GM19035 (cell line): ENCODE measurements around the gene TNS3.

Source experiments
- ATAC-seq: cut with Tn5 transposase; IDR thresholded peaks from one replicate; pipeline ENCODE4 v1.9.1; 2021; ENCODE audit not compliant: unreplicated experiment

The TNS3 gene

DNA sequence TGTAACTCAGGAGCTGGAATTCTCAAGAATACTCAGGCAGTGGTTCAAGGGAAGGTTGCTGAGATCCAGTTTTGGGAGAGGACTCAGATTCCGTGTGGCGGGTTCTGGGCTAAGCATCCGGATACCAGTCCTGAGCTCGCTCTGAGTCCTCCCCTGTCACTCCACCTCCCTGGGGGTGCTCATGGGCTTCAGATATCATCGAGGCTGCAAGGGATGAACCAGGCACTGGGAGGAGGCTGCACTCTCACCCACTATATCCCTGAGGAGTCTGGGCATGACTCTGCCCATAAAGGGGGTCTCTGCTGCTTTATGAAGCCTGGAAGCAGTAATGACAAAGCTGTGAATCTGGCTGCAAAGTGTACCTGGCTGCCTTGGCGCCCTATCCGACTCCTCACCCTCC lies 188.5 kb downstream of the TNS3 start:
- ATAC-seq, result no peak

DNA sequence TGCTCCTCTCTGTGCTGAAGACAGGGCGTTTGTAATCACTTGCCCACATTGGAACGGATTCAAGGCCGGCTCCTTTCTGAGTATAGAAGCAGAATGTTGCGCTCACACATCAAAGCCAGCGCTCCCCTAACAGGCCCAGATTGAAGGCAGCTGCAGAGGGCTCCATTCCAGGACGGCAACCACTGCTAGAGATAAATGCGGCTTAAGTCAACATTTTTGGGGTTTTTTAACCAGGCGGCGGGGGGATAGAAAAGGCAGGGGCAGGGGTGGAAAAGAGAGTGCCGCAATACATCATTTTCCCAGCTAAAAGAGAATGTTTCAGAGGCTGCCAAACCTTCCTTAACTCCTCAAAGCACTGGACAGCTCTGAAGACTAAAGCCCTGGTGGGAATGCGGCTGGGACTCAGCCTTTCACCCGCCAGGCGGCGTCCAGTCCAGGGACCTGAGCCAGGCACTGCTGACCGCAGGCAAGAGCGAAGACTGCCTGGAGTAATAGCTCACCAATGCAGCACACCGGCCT lies 189.6 kb downstream of the TNS3 start:
- ATAC-seq, result no peak

DNA sequence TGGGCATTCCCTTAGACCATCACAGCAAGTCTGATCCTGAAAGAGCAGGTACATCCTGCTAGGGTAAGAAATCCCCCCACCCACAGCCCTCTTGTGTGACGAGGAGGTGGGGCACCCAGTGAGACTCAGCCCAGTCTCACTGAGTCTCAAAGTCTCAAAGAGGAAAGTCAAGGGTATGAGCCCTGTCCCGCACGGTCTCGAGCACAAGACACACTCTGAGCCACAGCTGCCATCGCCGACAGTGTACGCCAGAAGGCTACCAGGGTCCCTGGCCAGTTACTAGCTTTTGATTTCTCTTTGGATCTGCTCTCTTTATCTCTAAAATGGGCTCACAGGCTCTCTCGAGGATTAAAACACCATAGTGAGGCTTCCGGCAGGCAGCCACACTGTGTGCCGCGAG lies 190.2 kb downstream of the TNS3 start:
- ATAC-seq, result no peak

- no peak for ATAC-seq
Measured at GRCh38 chr7:47390914-47391313, 191.0 kb downstream of the TNS3 start.

- ATAC-seq, result no peak
Measured at GRCh38 chr7:47389923-47390630, 191.8 kb downstream of the TNS3 start.

DNA sequence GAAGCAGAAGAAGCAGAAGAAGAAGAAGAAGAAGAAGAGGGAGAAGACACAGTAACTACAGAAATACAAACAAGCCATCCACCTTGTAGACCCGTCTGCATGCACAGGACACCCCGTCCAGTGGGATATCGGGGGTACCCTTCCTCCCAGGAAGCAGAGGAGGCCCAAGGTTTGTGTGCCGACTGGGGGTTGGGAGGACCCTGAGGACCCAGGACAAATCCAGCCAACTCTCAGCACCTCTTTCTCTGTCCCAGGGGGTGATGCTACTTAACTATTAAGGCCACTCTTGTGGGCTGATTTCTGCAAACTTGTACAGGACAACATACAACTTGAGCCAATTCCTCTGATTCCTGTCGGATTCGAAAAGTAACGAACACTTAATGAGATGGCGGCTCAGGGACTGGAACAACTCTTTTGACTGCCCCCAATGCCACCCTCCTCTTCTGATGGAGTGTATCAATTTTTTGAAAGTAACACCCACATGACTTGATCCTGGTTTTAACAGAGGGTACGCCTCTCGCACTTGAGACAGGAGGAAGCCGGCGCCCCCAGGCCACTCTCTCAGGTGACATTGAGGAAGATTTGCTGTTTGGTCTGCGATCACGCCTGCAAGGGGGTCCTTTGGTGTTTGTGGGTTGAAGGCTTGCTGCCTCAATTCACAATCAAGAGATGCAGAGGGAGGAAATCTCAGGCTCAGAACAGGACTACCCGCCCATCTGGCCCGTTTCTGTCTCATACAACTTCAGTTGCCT lies 192.6 kb downstream of the TNS3 start:
- no peak for ATAC-seq

GRCh38 chr7:47387506-47387905 lies 194.4 kb downstream of the TNS3 start:
- no peak for ATAC-seq

DNA sequence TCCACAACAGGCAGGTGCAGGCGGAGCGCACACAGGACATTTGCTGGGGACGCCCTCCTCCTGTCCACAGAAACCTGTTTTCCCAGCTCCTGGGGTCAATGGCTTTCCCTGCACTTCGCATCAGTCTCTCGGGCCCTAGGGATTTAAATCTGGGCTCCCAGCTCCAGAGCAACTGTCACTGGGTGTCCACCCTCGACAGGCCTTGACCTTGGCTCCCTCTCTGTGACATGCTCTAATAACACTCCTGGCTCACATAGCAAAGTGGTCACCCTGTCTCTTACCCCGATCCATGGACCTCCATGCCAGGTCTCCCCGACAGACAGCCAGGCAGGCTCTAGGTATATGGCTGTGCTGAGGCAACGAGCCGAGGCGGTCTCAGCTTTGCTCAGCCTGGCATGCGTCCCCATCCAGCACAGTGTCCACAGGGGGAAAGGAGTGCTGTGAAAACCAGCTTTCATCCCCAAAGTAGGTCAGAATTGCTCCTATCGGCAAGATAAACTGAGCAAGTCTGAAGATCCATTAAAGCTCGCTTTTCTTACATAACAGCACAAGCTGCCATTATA lies 195.6 kb downstream of the TNS3 start:
- ATAC-seq, result no peak

DNA sequence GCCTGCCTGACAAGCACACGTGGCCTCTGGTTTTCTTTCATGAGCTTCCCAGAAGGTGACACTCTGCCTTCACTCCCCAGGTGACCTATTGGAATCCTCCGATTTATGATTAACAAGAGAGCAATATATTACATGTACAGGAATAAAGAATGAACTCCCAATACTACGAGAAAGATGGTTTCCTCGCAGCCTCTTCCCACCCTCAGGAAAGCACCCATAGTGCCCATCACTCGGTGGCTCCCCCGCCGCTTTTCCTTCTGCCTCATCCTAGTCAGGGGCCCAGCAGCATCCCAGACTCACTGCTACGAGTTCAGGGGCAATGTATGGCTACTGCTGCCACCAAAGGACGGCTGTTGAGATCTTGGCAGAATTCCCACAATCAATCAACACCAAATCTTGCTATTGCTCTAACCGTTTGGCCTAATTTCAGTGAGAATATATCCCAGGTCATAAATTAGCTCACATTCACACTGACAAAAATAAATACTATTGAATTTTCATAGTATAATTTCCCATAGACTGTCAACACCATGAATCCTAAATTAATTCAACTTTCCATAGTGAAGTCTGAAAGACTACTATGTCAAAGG lies 196.3 kb downstream of the TNS3 start:
- no peak for ATAC-seq

DNA sequence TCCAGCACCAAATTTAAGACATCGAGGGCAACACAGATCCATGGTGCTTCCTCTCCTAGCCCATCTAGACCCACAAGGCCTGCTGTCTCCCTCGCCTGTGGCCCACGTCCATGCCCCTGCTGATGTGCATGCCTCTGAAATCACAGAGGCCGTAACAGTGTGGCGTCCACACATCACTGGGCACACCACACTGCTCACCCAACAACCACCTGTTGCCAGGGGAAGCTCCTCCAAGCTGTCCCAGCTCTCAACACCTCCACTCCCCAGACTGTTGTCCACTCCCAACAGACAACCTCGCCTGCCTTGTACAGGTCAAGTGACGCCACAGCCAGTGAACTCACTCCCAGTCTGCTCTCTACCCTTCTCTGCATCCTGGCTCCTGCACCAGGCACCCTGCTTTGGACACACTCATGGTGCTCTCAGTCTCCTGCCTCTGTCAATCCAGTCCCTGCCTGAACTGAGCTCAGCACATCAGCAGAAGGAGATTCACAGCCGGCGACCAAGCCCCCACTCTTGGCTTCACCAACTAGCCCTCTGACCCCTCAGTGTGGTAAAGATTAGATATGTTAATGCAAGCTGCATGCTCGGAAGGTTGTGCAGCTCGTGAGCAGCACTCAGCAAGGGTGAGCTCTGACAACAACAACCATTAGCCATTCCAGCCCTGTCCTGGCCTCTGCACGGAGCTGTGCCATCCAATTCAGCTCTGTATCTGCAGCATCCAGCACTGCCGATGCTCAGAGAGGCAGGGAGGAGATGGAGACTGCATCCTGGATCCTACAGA lies 197.0 kb downstream of the TNS3 start:
- ATAC-seq, result no peak

DNA sequence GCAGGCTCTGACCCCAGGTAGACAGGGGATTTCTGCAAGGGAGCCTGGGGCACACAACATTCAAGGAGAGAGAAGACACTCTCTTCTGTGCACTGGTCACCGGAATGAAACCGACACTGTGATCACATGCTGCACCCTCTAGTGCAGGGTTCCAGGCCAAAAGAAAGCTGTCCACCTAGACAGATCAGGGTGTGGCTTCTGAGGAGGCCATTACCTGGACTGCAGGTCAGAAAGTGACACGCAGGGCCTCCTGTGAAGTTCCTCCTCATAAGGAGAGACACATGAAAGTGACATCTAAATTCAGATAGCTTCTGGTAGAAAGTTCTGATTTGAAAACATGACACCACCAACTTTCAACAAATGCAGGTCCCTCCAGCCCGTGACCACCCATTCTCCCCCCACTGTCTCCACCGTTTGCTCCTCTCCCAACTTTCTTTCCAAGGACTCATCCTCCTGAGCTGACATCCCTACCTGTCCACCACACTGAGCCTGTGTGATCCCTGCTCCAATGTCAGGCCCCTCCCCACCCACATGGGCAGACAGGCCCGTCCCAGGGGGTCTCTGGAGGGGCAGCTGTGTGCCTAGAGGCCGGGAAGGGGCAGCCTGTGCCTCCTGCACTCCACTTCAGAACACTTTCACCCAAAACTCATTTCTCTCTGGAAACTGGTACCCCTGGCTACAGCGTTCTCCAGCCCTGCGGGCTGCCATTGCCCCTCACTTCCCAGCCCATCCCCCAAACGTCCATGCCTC lies 198.0 kb downstream of the TNS3 start:
- no peak for ATAC-seq

DNA sequence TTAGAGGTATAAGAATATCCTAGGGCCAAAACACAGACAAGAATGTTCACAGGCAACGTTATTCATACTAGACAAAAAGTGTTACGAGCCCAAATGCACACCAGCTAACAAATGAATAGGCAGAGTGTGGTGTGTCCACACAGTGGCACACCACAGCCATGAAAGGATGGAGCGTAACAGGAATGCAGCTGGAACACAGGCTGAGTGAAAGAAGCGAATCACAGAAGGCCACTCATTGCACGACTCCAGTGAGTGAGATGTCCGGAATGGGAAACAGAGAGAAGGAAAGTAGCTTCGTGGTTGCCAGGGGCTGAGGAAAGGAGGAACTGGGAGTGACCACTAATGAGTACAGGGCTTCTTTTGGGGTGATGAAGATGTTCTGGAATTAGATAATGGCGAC lies 198.8 kb downstream of the TNS3 start:
- no peak for ATAC-seq

DNA sequence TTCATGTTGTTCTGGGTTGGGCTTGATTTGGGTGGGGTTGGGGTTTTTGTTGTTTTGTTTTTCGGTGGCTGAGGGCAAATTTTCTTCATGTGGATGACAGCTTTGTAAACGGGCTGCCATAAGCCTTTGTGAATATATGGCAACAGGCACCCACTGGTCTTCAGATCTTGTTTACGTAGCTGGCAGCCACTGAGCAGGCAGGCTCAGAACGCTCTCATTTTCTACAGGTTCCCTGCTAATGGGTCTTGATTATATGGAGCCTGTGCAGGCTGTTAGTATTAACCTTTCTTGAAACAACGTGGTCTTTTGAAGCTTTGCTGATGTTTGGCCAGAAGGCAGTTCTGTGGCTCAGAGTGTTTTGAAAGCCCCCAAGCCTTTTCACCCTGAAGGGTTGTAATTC lies 199.7 kb downstream of the TNS3 start:
- no peak for ATAC-seq

DNA sequence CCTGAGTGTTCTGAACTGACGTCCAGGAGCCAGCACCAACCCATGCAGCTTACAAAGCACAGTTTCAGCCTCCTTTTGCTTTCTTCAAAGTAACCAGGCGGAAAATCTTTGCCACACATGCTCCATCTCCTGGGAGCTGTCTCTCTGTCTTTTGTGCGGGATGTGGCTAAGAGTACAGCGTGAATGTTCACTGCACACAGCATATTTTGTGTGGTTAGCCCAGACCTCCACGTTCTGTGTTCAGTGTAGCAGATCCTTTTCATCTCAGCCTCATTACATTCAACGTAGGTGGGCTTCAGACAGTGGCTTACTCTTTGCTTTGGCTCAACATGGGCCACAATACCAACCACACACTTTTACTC lies 200.8 kb downstream of the TNS3 start:
- ATAC-seq, result no peak

DNA sequence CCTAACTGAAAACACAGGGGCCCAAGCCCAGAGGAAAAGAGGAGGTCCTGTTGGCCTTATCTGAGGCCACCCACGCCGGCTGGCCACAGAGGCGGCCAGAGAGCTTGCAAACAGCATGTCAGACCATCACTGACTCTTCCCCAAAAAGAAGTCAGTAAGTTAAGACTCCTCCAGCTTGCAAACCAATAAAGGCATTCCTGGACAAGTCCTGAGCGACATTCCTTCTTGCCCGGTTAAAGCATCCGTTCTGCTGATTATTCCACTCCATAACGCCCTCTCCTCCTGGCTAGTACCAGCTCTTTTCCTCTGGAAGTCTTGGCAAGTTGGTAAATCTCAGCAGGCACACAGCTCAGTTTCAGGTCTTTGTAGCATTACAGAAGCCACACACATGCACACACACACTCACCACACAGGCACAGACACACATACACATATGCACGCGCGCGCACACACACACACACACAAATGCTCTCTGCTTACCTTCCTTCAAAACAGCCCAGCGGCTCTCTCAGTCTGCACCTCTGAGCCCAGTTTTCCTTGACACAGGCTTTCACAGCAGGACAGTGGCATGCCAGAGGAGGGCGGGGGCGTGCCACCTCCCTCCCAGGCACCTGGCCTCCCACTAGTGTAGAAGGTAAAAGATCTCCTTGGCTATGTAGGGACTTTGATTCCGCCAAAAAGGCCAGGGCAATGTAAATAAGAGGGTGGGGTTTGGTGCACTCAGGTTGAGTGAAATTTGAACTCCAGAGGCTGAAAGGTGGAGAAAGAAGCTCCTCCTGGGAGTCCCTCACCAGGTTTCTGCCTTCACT lies 201.4 kb downstream of the TNS3 start:
- ATAC-seq, result no peak

DNA sequence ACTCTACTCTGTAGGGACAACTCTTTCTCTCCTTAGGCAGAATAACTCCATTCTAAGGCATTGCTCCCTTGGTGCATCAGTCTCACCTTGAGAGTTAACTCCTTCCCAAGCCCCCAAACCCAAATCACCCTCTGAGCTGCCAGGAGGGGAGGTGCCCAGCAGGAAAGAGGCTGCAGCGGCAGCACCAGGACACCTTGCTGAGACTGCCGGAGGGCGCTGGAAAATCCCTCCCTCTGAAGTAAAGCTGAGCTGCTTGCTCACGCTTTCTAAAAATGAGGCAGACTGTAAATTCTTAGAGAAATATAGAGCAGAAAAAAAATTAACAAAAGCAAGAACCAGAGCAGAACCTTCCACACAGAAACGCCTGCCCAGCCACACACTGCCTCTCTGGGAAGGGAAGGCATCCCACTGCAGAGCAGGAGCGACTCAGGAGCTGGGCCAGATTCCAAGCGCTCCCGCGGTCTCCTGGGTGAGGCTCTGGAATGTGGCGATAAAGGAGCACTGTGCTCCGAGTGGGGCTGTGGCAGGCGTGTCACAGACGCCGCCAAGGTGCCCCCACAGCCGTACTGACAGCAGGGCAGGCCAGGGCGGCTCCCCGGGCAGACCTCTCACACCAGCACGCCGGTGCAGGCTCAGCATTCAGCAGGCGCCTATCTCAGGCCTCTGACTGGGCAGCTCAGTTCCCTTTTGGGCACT lies 202.1 kb downstream of the TNS3 start:
- no peak for ATAC-seq

GRCh38 chr7:47378728-47379395 lies 203.0 kb downstream of the TNS3 start:
- ATAC-seq, result no peak

- no peak for ATAC-seq
Measured at GRCh38 chr7:47377741-47378140, 204.2 kb downstream of the TNS3 start.
